Mesenchymal stem cell (in vitro differentiated cells and primary cell): Measurements from ENCODE around the gene RPL6.

Experiments used
- DNase-seq: peaks from one replicate; pipeline ENCODE4 v3.0.0-alpha.2; 2013
- H2AFZ ChIP-seq: one replicate; pipeline ENCODE4 v1.6.1; 2013; ENCODE audit warnings: low read depth, mild to moderate bottlenecking, control low read depth, inconsistent platforms, low read length, moderate library complexity
- H2AK5ac ChIP-seq: 2 replicates; pipeline ENCODE4 v1.6.1; 2013; ENCODE audit warnings: low read length, moderate library complexity, mild to moderate bottlenecking, inconsistent platforms; ENCODE audit not compliant: severe bottlenecking
- H2BK120ac ChIP-seq: one replicate; pipeline ENCODE4 v1.6.1; 2013; ENCODE audit warnings: low read depth, mild to moderate bottlenecking, inconsistent platforms, low read length, moderate library complexity
- H2BK12ac ChIP-seq, 2 experiments: one replicate each; pipeline ENCODE4 v1.6.1; 2013; ENCODE audit warnings: inconsistent platforms in 2 of 2, low read length in 2 of 2, mild to moderate bottlenecking in 2 of 2, moderate library complexity in 2 of 2, control low read depth in 1 of 2
- H2BK15ac ChIP-seq: one replicate; pipeline ENCODE4 v1.6.1; 2013; ENCODE audit warnings: mild to moderate bottlenecking, low read depth, inconsistent platforms; ENCODE audit not compliant: poor library complexity, severe bottlenecking
- H2BK5ac ChIP-seq: 2 replicates; pipeline ENCODE4 v1.6.1; 2013; ENCODE audit warnings: low read depth, mild to moderate bottlenecking, low read length, control low read depth, inconsistent platforms; ENCODE audit not compliant: poor library complexity, severe bottlenecking
- H3K14ac ChIP-seq, 2 experiments: one replicate each; pipeline ENCODE4 v1.6.1; 2013; ENCODE audit warnings: inconsistent platforms in 2 of 2, low read length in 2 of 2, control low read depth in 1 of 2, mild to moderate bottlenecking in 1 of 2, moderate library complexity in 1 of 2
- H3K18ac ChIP-seq, 2 experiments: one replicate each; pipeline ENCODE4 v1.6.1; 2013; ENCODE audit warnings: inconsistent platforms in 2 of 2, low read length in 2 of 2, control low read depth in 1 of 2, low read depth in 1 of 2, mild to moderate bottlenecking in 1 of 2
- H3K23ac ChIP-seq, 2 experiments: one replicate each; pipeline ENCODE4 v1.6.1; 2013; ENCODE audit warnings: inconsistent platforms in 2 of 2, low read length in 2 of 2, mild to moderate bottlenecking in 2 of 2, moderate library complexity in 2 of 2, control low read depth in 1 of 2
- H3K27ac ChIP-seq: 2 replicates; pipeline ENCODE4 v1.5.1; 2013; ENCODE audit warnings: mild to moderate bottlenecking, moderate library complexity, low read length, control low read depth, inconsistent platforms; ENCODE audit not compliant: poor library complexity, severe bottlenecking
- H3K27me3 ChIP-seq, 2 experiments: 2 replicates each; pipeline versions ENCODE4 v1.6.1 to v1.7.0; 2013; ENCODE audit warnings: low read length in 2 of 2, mild to moderate bottlenecking in 2 of 2, moderate library complexity in 2 of 2, control low read depth in 1 of 2, inconsistent platforms in 1 of 2; ENCODE audit not compliant: control insufficient read depth in 1 of 2, insufficient read depth in 1 of 2
- H3K36me3 ChIP-seq, 2 experiments: 2 replicates each; pipeline versions ENCODE4 v1.6.1 to v1.7.0; 2013; ENCODE audit warnings: low read length in 2 of 2, control low read depth in 1 of 2, inconsistent platforms in 1 of 2, low read depth in 1 of 2, mild to moderate bottlenecking in 1 of 2; ENCODE audit not compliant: insufficient read depth in 2 of 2, control insufficient read depth in 1 of 2
- H3K4ac ChIP-seq, 2 experiments: one replicate each; pipeline ENCODE4 v1.6.1; 2013; ENCODE audit warnings: inconsistent platforms in 2 of 2, low read length in 2 of 2, mild to moderate bottlenecking in 2 of 2, moderate library complexity in 2 of 2, control low read depth in 1 of 2, low read depth in 1 of 2
- H3K4me1 ChIP-seq: 2 replicates; pipeline ENCODE4 v1.6.1; 2013; ENCODE audit warnings: low read depth, low read length, control low read depth; ENCODE audit not compliant: control insufficient read depth, insufficient read depth
- H3K4me2 ChIP-seq: 2 replicates; pipeline ENCODE4 v1.6.1; 2013; ENCODE audit warnings: low read length, mild to moderate bottlenecking, inconsistent platforms; ENCODE audit not compliant: poor library complexity, severe bottlenecking
- H3K4me3 ChIP-seq, 2 experiments: 2 replicates each; pipeline versions ENCODE4 v1.5.1 to v1.7.0; 2013; ENCODE audit warnings: low read length in 2 of 2, mild to moderate bottlenecking in 2 of 2, control low read depth in 1 of 2, low read depth in 1 of 2; ENCODE audit not compliant: insufficient read depth in 1 of 2
- H3K79me1 ChIP-seq: replicated peaks from 2 replicates; pipeline ENCODE4 v1.6.1; 2013; ENCODE audit warnings: mild to moderate bottlenecking, control low read depth, low read length, inconsistent platforms; ENCODE audit not compliant: poor library complexity, severe bottlenecking
- H3K9ac ChIP-seq: 2 replicates; pipeline ENCODE4 v1.7.0; 2013; ENCODE audit warnings: mild to moderate bottlenecking, low read length, moderate library complexity
- H3K9me3 ChIP-seq: 2 replicates; pipeline ENCODE4 v1.7.0; 2013; ENCODE audit warnings: mild to moderate bottlenecking, low read length; ENCODE audit not compliant: control insufficient read depth
- H4K8ac ChIP-seq: one replicate; pipeline ENCODE4 v1.6.1; 2013; ENCODE audit warnings: inconsistent platforms, mild to moderate bottlenecking, low read length, moderate library complexity
- H4K91ac ChIP-seq: one replicate; pipeline ENCODE4 v1.6.1; 2013; ENCODE audit warnings: mild to moderate bottlenecking, low read length, inconsistent platforms
- WGBS: methylation state at CpG from one replicate; pipeline ENCODE4 v1.1.7; 2013; ENCODE audit warnings: mixed read lengths; 5-methylcytosine and 5-hydroxymethylcytosine counted together

The RPL6 gene

GRCh38 chr12:112386726-112387125 lies 22.7 kb downstream of the RPL6 start:
- Histone ChIP-seq H3K9ac (peak overlapping the region; percentile 83), H3K36me3 (no peaks in the 10 kb centered on the region), H2BK120ac (no peak overlapping the region), H3K4ac (no peak overlapping the region), H4K8ac (peak overlapping the region; percentile 16), H2AK5ac (no peak overlapping the region), H3K14ac (no peak overlapping the region), H4K91ac (no peak overlapping the region), H2AFZ (no peak overlapping the region), H3K4me3 (no peak overlapping the region), H3K4me1 (no peaks in the 10 kb centered on the region), H2BK12ac (peak overlapping the region in 1 of 2 experiments; percentile 52), H3K27ac (no peak overlapping the region), H2BK5ac (no peak overlapping the region), H3K27me3 (peaks cover 0 to 4% of the 10 kb centered on the region in 2 experiments), H3K18ac (no peak overlapping the region), H2BK15ac (no peak overlapping the region), H3K23ac (no peak overlapping the region), H3K4me2 (no peak overlapping the region), H3K9me3 (no peaks in the 10 kb centered on the region), H3K79me1 (no peaks in the 10 kb centered on the region)
- peak; percentile 81 for DNase-seq
- 76% methylated on average over 3 of the region's 3 CpGs for WGBS

GRCh38 chr12:112382866-112383265 lies 26.5 kb downstream of the RPL6 start:
- Histone ChIP-seq H3K79me1 (no peaks in the 10 kb centered on the region), H3K18ac (no peak overlapping the region), H3K4ac (no peak overlapping the region), H2AK5ac (no peak overlapping the region), H3K23ac (no peak overlapping the region), H3K36me3 (no peaks in the 10 kb centered on the region), H2BK5ac (no peak overlapping the region), H3K14ac (no peak overlapping the region), H4K8ac (peak overlapping the region; percentile 19), H3K4me1 (peaks cover 9% of the 10 kb centered on the region), H3K9me3 (no peaks in the 10 kb centered on the region), H3K27ac (no peak overlapping the region), H4K91ac (no peak overlapping the region), H2BK12ac (no peak overlapping the region), H2BK15ac (no peak overlapping the region), H3K4me3 (peak overlapping the region in 1 of 2 experiments; percentile 86), H3K4me2 (no peak overlapping the region), H3K9ac (peak overlapping the region; percentile 89), H2AFZ (no peak overlapping the region), H2BK120ac (no peak overlapping the region), H3K27me3 (no peaks in the 10 kb centered on the region)
- 89% methylated on average over 7 of the region's 11 CpGs for WGBS
- no peak for DNase-seq

DNA sequence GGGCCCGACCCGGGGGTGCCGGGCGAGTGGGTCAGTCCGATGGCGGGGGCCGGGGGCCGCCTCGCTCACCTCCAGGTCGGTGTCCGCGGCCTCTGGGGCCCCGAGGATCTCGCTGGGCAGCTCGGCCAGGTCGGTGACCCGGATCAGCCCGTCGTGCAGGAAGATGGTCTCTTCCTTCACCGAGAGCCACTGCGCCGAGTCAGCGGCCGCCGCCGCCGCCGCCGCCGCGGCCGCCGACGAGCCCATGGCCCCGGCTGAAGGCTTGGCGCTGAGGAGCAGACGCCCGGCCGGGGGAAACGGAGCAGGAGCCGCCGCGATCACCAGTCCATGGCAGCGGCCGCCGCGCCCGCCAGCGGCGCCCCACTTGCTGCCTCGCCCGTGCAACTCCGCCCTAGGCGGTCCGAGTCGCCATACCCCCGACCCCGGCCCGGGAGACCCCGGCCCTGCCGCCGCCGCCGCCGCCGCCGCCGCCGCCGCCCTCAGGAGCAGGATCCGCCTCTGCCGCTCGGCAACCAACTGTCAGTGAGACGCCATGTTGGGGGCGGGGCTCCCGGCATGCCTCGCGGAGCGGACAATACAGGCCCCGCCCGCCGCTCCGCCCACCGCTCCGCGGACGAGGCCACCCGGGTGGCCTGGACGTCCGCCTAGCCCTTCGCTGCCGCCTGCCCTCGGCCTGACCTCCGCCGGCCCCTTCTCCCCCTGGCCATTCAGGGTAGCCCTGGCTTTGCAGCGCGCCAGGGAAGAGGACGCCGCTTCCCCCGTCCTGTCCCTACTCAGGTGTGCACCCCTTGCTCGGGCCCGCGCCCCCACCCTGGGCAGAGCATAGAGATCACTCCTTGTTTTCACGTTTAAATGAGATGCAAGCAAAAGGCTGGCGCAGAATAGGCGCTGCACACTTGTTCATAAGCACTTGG lies 27.3 kb downstream of the RPL6 start, which contains the start of gene HECTD4:
Gene HECTD4 (minus strand): TSS at position 549 of the 914 bp plus-strand sequence. CDS start 303 bp downstream, at position 246.
- peak within 1 kb of the TSS; percentile 100 for H2AFZ ChIP-seq

GRCh38 chr12:112381406-112381882 lies 28.0 kb downstream of the RPL6 start:
- no peak overlapping the region for H2BK5ac ChIP-seq
- H3K23ac ChIP-seq: peak overlapping the region in 1 of 2 experiments; percentile 40
- no peak overlapping the region for H2AK5ac ChIP-seq
- peaks cover 12% of the 10 kb centered on the region for H3K4me1 ChIP-seq
- H3K4me2 ChIP-seq: peak overlapping the region; percentile 64
- 0% methylated on average over 17 of the region's 33 CpGs for WGBS
- H3K79me1 ChIP-seq: peaks cover 2% of the 10 kb centered on the region
- H3K9ac ChIP-seq: peak overlapping the region; percentile 84
- H2BK12ac ChIP-seq: no peak overlapping the region
- peak overlapping the region; percentile 83 to 86 for H3K4me3 ChIP-seq
- peak overlapping the region in 1 of 2 experiments; percentile 55 for H3K14ac ChIP-seq
- H4K8ac ChIP-seq: peak overlapping the region; percentile 23
- H2BK120ac ChIP-seq: peak overlapping the region; percentile 73
- DNase-seq: peak; percentile 24
- H2AFZ ChIP-seq: peak overlapping the region; percentile 98
- H3K27ac ChIP-seq: no peak overlapping the region
- H2BK15ac ChIP-seq: no peak overlapping the region
- peak overlapping the region; percentile 39 for H4K91ac ChIP-seq
- no peaks in the 10 kb centered on the region for H3K27me3 ChIP-seq
- peak overlapping the region; percentile 75 for H3K18ac ChIP-seq
- peak overlapping the region in 1 of 2 experiments; percentile 82 for H3K4ac ChIP-seq
- H3K9me3 ChIP-seq: no peaks in the 10 kb centered on the region
- H3K36me3 ChIP-seq: no peaks in the 10 kb centered on the region

More for the DNA sequence above, 27.3 kb downstream of the RPL6 start, which contains the start of gene HECTD4:
- peak within 1 kb of the TSS; percentile 96 for H3K18ac ChIP-seq
- peak within 1 kb of the TSS in 1 of 2 experiments; percentile 68 for H3K23ac ChIP-seq
- peak within 1 kb of the TSS; percentile 82 to 99 for H3K4ac ChIP-seq
- H2BK12ac ChIP-seq: peak within 1 kb of the TSS in 1 of 2 experiments; percentile 5
- H3K27ac ChIP-seq: no peak within 1 kb of the TSS
- peak; percentile 89 for DNase-seq
- no peaks in the 10 kb centered on the region for H3K9me3 ChIP-seq
- WGBS: 3% methylated on average over 85 of the region's 106 CpGs
- H3K14ac ChIP-seq: peak within 1 kb of the TSS in 1 of 2 experiments; percentile 92
- H3K4me2 ChIP-seq: peak within 1 kb of the TSS; percentile 70
- H2BK15ac ChIP-seq: peak within 1 kb of the TSS; percentile 28
- H3K79me1 ChIP-seq: no peaks in the 10 kb centered on the region
- peak within 1 kb of the TSS; percentile 85 for H4K91ac ChIP-seq
- no peak within 1 kb of the TSS for H2BK5ac ChIP-seq
- peak within 1 kb of the TSS; percentile 100 for H4K8ac ChIP-seq
- H3K4me3 ChIP-seq: peak within 1 kb of the TSS; percentile 83 to 86
- H2BK120ac ChIP-seq: peak within 1 kb of the TSS; percentile 81
- H3K4me1 ChIP-seq: peaks cover 9% of the 10 kb centered on the region
- H3K9ac ChIP-seq: peak within 1 kb of the TSS; percentile 89
- H3K27me3 ChIP-seq: no peaks in the 10 kb centered on the region
- H3K36me3 ChIP-seq: no peaks in the 10 kb centered on the region
- H2AK5ac ChIP-seq: no peak within 1 kb of the TSS
